Chondrocyte (in vitro differentiated cells): ENCODE results near the gene ENTPD2. TPM values are rescaled to one million over a fixed set of nuclear protein-coding genes. Genes with fewer than 3 reads are reported as not detected.

Source experiments
- DNase-seq: peaks from one replicate; pipeline ENCODE4 v3.0.0; 2021; ENCODE audit warnings: mixed read lengths, low spot score
- H3K27ac Mint-ChIP-seq: one replicate; pipeline ENCODE4 v1.8.0; 2021; ENCODE audit warnings: mild to moderate bottlenecking, moderate library complexity, mixed read lengths; ENCODE audit not compliant: unreplicated experiment
- H3K27me3 Mint-ChIP-seq: 2 replicates; pipeline ENCODE4 v1.8.0; 2021; ENCODE audit warnings: low read depth, mixed read lengths
- H3K36me3 Mint-ChIP-seq: 2 replicates; pipeline ENCODE4 v1.8.0; 2021; ENCODE audit warnings: low read depth, mixed read lengths
- H3K4me1 Mint-ChIP-seq: 2 replicates; pipeline ENCODE4 v1.8.0; 2021; ENCODE audit warnings: low read depth, mild to moderate bottlenecking, mixed read lengths
- H3K4me3 Mint-ChIP-seq: one replicate; pipeline ENCODE4 v1.8.0; 2021; ENCODE audit warnings: mild to moderate bottlenecking, moderate library complexity, mixed read lengths; ENCODE audit not compliant: unreplicated experiment
- H3K9me3 Mint-ChIP-seq: 2 replicates; pipeline ENCODE4 v1.8.0; 2021; ENCODE audit warnings: low read depth, mixed read lengths
- total RNA-seq: library from RNA; stranded (reverse); gene quantifications from 3 replicates; pipeline ENCODE4 v1.2.1, GENCODE V29; 2021
- TF ChIP-seq, protein P1 (sequence below): fragments of 200-600 bp; sonication (generic); IDR thresholded peaks from 2 replicates; pipeline ENCODE4 v1.5.0; 2021; ENCODE audit warnings: antibody characterized with exemption, mild to moderate bottlenecking, moderate library complexity

The ENTPD2 gene
- total RNA-seq, 1 donor from 2014 or later, result 0.15 TPM

- Mint-ChIP-seq H3K36me3 (peaks cover 11% of the 10 kb centered on the region), H3K27me3 (no peaks in the 10 kb centered on the region), H3K27ac (no peak overlapping the region), H3K4me3 (peak overlapping the region; percentile 73), H3K9me3 (no peaks in the 10 kb centered on the region), H3K4me1 (peaks cover 8% of the 10 kb centered on the region)
- no peak for DNase-seq
- TF ChIP-seq, protein P1, sequence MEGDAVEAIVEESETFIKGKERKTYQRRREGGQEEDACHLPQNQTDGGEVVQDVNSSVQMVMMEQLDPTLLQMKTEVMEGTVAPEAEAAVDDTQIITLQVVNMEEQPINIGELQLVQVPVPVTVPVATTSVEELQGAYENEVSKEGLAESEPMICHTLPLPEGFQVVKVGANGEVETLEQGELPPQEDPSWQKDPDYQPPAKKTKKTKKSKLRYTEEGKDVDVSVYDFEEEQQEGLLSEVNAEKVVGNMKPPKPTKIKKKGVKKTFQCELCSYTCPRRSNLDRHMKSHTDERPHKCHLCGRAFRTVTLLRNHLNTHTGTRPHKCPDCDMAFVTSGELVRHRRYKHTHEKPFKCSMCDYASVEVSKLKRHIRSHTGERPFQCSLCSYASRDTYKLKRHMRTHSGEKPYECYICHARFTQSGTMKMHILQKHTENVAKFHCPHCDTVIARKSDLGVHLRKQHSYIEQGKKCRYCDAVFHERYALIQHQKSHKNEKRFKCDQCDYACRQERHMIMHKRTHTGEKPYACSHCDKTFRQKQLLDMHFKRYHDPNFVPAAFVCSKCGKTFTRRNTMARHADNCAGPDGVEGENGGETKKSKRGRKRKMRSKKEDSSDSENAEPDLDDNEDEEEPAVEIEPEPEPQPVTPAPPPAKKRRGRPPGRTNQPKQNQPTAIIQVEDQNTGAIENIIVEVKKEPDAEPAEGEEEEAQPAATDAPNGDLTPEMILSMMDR, result no peak
Observed at GRCh38 chr9:137077758-137078693, 24.2 kb upstream of the ENTPD2 start.

DNA sequence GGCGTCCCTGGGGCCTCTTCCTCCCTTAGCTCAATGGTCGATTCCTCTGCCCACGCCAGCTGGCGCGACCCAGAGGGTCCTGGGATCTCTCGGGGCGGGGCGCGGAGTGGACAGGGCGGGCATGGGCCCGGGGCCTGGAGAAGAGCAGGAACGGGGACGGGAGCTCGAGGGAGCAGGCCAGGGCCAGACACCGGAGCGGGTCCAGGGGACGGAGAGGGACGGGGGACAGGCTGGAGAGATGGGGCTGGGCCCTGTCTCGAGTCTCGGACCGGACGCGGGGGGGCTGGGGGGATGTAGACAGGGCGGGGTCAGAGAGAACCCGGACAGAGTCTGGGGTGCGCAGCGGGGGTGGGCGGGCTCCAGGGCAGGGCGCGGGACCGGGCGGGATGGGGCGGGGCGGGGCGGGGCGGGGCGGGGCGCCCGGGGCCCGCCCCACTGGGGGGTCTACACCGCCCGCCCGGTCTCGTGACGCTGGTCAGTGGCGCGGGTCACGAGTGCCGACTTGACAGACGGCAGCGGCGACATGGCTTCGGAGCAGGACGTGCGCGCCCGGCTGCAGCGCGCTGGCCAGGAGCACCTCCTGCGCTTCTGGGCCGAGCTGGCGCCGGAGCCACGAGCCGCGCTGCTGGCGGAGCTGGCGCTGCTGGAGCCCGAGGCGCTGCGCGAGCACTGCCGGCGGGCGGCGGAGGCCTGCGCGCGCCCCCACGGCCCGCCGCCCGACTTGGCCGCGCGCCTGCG is 23.3 kb upstream of the ENTPD2 start, which contains the start of gene UAP1L1:
Gene UAP1L1 (plus strand): TSS at position 508 of the 738 bp plus-strand sequence. CDS start 16 bp downstream, at position 524.
- no peak for DNase-seq
- Mint-ChIP-seq H3K36me3 (peaks cover 11% of the 10 kb centered on the region), H3K27ac (no peak within 1 kb of the TSS), H3K27me3 (no peaks in the 10 kb centered on the region), H3K4me1 (peaks cover 4% of the 10 kb centered on the region), H3K4me3 (peak within 1 kb of the TSS; percentile 73), H3K9me3 (no peaks in the 10 kb centered on the region)
- TF ChIP-seq, protein P1, result no peak

GRCh38 chr9:137076636-137077009 is 22.8 kb upstream of the ENTPD2 start:
- H3K36me3 Mint-ChIP-seq, result peaks cover 6% of the 10 kb centered on the region
- no peaks in the 10 kb centered on the region for H3K9me3 Mint-ChIP-seq
- no peak for DNase-seq
- peak overlapping the region; percentile 65 for H3K4me3 Mint-ChIP-seq
- no peak overlapping the region for H3K27ac Mint-ChIP-seq
- H3K4me1 Mint-ChIP-seq, result peaks cover 4% of the 10 kb centered on the region
- TF ChIP-seq, protein P1, result no peak
- no peaks in the 10 kb centered on the region for H3K27me3 Mint-ChIP-seq

DNA sequence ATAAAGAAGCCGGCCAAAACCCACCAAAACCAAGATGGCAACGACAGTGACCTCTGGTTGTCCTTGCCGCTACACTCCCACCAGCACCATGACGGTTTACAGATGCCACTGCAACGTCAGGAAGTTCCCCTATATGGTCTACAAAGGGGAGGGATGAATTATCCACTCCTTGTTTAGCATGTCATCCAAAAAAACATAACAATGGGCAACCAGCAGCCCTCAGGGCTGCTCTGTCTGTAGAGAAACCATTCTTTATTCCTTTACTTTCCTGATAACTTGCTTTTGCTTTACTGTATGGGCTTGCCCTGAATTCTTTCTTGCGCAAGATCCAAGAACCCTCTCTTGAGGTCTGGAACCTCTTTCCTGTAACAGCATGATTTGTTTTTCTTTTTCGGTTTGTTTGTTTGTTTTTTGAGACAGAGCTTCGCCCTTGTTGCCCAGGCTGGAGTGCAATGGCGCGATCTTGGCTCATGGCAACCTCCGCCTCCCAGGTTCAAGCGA is 21.5 kb upstream of the ENTPD2 start:
- no peak for DNase-seq
- Mint-ChIP-seq H3K4me3 (no peak overlapping the region), H3K36me3 (peaks cover 5% of the 10 kb centered on the region), H3K27ac (no peak overlapping the region), H3K9me3 (no peaks in the 10 kb centered on the region), H3K4me1 (peaks cover 13% of the 10 kb centered on the region), H3K27me3 (no peaks in the 10 kb centered on the region)
- TF ChIP-seq, protein P1, result no peak

GRCh38 chr9:137074657-137075274 is 20.9 kb upstream of the ENTPD2 start:
- Mint-ChIP-seq H3K27me3 (no peaks in the 10 kb centered on the region), H3K9me3 (no peaks in the 10 kb centered on the region), H3K4me3 (no peak overlapping the region), H3K4me1 (peaks cover 10% of the 10 kb centered on the region), H3K27ac (no peak overlapping the region), H3K36me3 (peaks cover 2% of the 10 kb centered on the region)
- TF ChIP-seq, protein P1, result no peak
- DNase-seq, result no peak
